AG04450 (cell line): Measurements from ENCODE around the gene PRSS21. TPM values are rescaled to one million over a fixed set of nuclear protein-coding genes. Genes with fewer than 3 reads are reported as not detected.

Experiments used
- CTCF ChIA-PET: fragments of 300-600, 350-600 bp; formaldehyde crosslinking; extraction: SDS; loops from one replicate; lab custom pipeline; 2022; ENCODE audit warnings: antibody characterized with exemption, inconsistent platforms; lab: Charles Lee
- POLR2A ChIA-PET: fragments of 350-600 bp; formaldehyde crosslinking; extraction: SDS; loops from one replicate; lab custom pipeline; 2021; ENCODE audit warnings: antibody characterized with exemption, inconsistent platforms; lab: Yijun Ruan, JAX
- DNase-seq: peaks from one replicate; pipeline ENCODE4 v3.0.0-alpha.2; 2011; ENCODE audit warnings: low read depth, low spot score
- H3K27ac ChIP-seq: one replicate; pipeline ENCODE4 v1.5.1; 2012; ENCODE audit warnings: low read depth, low read length, control low read depth
- H3K27me3 ChIP-seq: one replicate; pipeline ENCODE4 v1.6.0; 2012; ENCODE audit warnings: low read length; ENCODE audit not compliant: control insufficient read depth, insufficient read depth
- H3K4me3 ChIP-seq: 2 replicates; pipeline ENCODE4 v1.5.1; 2011; ENCODE audit warnings: mild to moderate bottlenecking, low read depth, low read length, control low read depth
- H3K9me3 ChIP-seq: 2 replicates; pipeline ENCODE4 v1.5.1; 2012; ENCODE audit warnings: low read length; ENCODE audit not compliant: control insufficient read depth, insufficient read depth
- CTCF ChIP-seq: IDR thresholded peaks from 2 replicates; pipeline ENCODE4 v1.5.1; 2011; ENCODE audit warnings: low read depth, low read length, control low read depth, inconsistent platforms
- polyA plus RNA-seq: library from polyadenylated mRNA; depleted of rRNA; stranded (reverse); fragments of >200 nt; gene quantifications from 2 replicates; pipeline ENCODE4 v1.2.3, GENCODE V29; 2011

The PRSS21 gene
- polyA plus RNA-seq, 1 experiment = 0.17 TPM

GRCh38 chr16:2806286-2806685 lies 10.8 kb upstream of the PRSS21 start:
- Histone ChIP-seq H3K9me3 (peaks cover 13% of the 10 kb centered on the region), H3K27ac (no peak overlapping the region), H3K27me3 (peaks cover 29% of the 10 kb centered on the region), H3K4me3 (no peak overlapping the region)
- CTCF ChIA-PET = interaction anchor here (0.5 kb wide), 1 partner anchor 155 kb away, joined by 3 read pairs; no protein-coding TSS in a partner anchor
- POLR2A ChIA-PET = no interaction called here
- no peak for DNase-seq
- no peak for TF ChIP-seq CTCF

- ChIA-PET CTCF (no interaction called here), POLR2A (no interaction called here)
- H3K27ac ChIP-seq = no peak overlapping the region
- no peak for DNase-seq
- peaks cover 13% of the 10 kb centered on the region for H3K9me3 ChIP-seq
- no peak for TF ChIP-seq CTCF
- H3K27me3 ChIP-seq = peaks cover 34% of the 10 kb centered on the region
- H3K4me3 ChIP-seq = no peak overlapping the region
Measured at GRCh38 chr16:2808181-2808580, 8.9 kb upstream of the PRSS21 start.

DNA sequence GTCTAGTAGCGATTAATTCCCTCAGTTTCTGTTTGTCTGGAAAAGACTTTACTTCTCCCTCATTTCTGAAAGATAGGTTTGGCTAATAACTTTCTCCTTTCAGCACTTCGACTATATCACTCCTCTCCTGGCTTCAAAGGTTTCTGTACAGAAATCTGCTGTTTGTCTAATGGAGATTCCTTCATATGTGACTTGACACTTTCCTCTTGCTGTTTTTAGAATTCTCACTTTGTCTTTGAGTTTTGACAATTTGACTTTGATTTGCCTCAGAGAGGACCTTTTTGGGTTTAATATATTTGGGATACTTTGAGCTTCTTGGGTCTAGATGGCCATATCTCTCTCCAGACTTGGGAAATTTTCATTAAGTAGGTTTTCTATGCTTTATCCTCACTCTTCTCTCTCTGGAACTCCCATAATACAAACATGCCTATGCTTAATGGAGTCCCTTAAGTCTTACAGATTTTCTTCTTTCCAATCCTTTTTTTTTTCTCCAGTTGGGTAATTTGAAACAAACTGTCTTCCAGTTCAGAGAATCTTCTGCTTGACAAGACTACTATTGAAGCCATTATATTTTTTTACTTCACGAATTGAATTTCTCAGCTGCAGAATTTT lies 7.8 kb upstream of the PRSS21 start:
- Histone ChIP-seq H3K27me3 (peaks cover 32% of the 10 kb centered on the region), H3K27ac (no peak overlapping the region), H3K9me3 (peaks cover 9% of the 10 kb centered on the region), H3K4me3 (no peak overlapping the region)
- no peak for DNase-seq
- no peak for TF ChIP-seq CTCF
- ChIA-PET CTCF (no interaction called here), POLR2A (no interaction called here)

- DNase-seq = no peak
- peaks cover 32% of the 10 kb centered on the region for H3K27me3 ChIP-seq
- TF ChIP-seq CTCF = no peak
- H3K4me3 ChIP-seq = no peak overlapping the region
- H3K9me3 ChIP-seq = no peaks in the 10 kb centered on the region; the same call in 1 of the 2 replicates
- H3K27ac ChIP-seq = no peak overlapping the region
- ChIA-PET CTCF (no interaction called here), POLR2A (no interaction called here)
Measured at GRCh38 chr16:2810651-2811050, 6.4 kb upstream of the PRSS21 start.

DNA sequence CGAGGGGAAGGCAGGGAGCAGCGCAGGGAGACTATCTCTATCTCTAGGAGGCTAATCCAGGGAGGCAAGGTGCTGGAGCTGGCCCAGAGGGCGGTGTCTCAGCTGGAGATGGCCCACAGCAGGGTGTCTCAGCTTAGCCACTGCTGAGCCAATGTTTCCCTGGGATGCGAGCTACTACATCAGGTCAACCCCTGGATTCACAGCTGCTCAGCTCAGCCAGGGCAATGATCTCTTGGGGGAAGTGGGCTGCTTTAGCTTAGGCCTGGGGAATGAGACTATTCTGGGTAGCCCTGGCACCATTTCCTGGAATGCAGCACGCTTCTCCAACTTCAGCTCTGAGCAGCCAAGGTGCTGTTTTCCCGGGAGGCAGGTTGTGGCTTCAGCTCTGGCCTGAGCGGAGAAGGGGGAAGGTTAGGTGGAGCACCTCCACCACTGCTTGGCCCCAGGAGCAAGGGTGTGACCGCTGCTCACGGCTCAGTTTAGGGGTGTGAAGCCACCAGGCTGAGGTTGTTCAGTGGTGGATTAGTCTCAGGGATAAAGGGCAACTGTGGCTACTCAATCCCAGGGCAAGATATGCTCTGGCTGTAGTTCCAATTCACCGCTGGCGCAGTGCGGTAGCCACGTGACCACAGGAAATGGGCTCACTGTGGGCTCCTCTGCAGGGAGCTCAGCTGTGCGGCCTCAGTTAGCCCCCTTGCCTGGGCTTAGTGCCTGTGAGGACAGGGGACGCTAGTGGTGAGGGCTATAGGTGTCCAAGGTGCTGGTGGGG lies 5.2 kb upstream of the PRSS21 start:
- ChIA-PET POLR2A (interaction anchor here (0.7 kb wide), 1 partner anchor 120 kb away, joined by 5 read pairs; no protein-coding TSS in a partner anchor), CTCF (no interaction called here)
- no peak for TF ChIP-seq CTCF
- Histone ChIP-seq H3K27ac (no peak overlapping the region), H3K9me3 (no peaks in the 10 kb centered on the region; the same call in 1 of the 2 replicates), H3K4me3 (no peak overlapping the region), H3K27me3 (peaks cover 26% of the 10 kb centered on the region)
- no peak for DNase-seq
